Hippocampal formation (tissue), 2 donors: ENCODE data around the gene ACAD10.
"Not testable (repeated sequence)": the region's sequence is repeated elsewhere in the genome, so short reads cannot be mapped to it uniquely, and the experiment has no call there.

ENCODE experiments used
- DNase-seq, 2 donors: peaks; one replicate each; lab custom pipeline; 2025; lab: John Stamatoyannopoulos, UW

The ACAD10 gene

GRCh38 chr12:111685811-111686573 lies at the start of gene ACAD10, which contains the start of gene BRAP:
TSS of gene ACAD10 (plus strand) at chr12:111686053. CDS start at chr12:111692710, 6,657 bp downstream.
TSS of gene BRAP (minus strand) at chr12:111685956. CDS start at chr12:111685792, 164 bp downstream.
- peak; percentile 80 to 88 for DNase-seq

GRCh38 chr12:111636209-111636945 lies 49.5 kb upstream of the ACAD10 start:
- peak in 1 of 2 donors; percentile 43 for DNase-seq

- DNase-seq: no peak
These were observed 47.3 kb upstream of the ACAD10 start for GRCh38 chr12:111638556-111638955.

- no peak for DNase-seq
These were observed 45.3 kb upstream of the ACAD10 start for GRCh38 chr12:111640506-111640905.

- DNase-seq: no peak
These were observed 43.0 kb upstream of the ACAD10 start for GRCh38 chr12:111642681-111643426.

- DNase-seq: no peak
These were observed 42.4 kb upstream of the ACAD10 start for GRCh38 chr12:111643427-111643826.

GRCh38 chr12:111645433-111645832 lies 40.4 kb upstream of the ACAD10 start:
- DNase-seq: no peak

- no peak for DNase-seq
These were observed 34.9 kb upstream of the ACAD10 start for GRCh38 chr12:111650912-111651311.

- DNase-seq: not testable (repeated sequence)
These were observed 33.3 kb upstream of the ACAD10 start for GRCh38 chr12:111652530-111652929.

- DNase-seq: peak in 1 of 2 donors; percentile 16
These were observed 32.3 kb upstream of the ACAD10 start for GRCh38 chr12:111653596-111653995.

- DNase-seq: no peak
These were observed 30.5 kb upstream of the ACAD10 start for GRCh38 chr12:111655356-111655755.

- DNase-seq: no peak
These were observed 29.8 kb upstream of the ACAD10 start for GRCh38 chr12:111656016-111656415.

- DNase-seq: no peak
These were observed 21.4 kb upstream of the ACAD10 start for GRCh38 chr12:111664499-111664898.

- peak; percentile 28 to 42 for DNase-seq
These were observed 20.6 kb upstream of the ACAD10 start for GRCh38 chr12:111664961-111665865.

- no peak for DNase-seq
These were observed 13.0 kb upstream of the ACAD10 start for GRCh38 chr12:111672822-111673381.

- DNase-seq: peak in 1 of 2 donors; percentile 5
These were observed 12.3 kb upstream of the ACAD10 start for GRCh38 chr12:111673503-111673902.

GRCh38 chr12:111677186-111677585 lies 8.7 kb upstream of the ACAD10 start:
- DNase-seq: no peak

- DNase-seq: not testable (repeated sequence)
These were observed 1.2 kb upstream of the ACAD10 start for GRCh38 chr12:111684485-111685198.

- DNase-seq: no peak
These were observed 487 bp upstream of the ACAD10 start for GRCh38 chr12:111685322-111685810.

- DNase-seq: no peak
These were observed 787 bp downstream of the ACAD10 start for GRCh38 chr12:111686574-111687105.
